K562 (cell line): ENCODE measurements around the gene TM9SF4. TPM values are rescaled to one million over a fixed set of nuclear protein-coding genes. Genes with fewer than 3 reads are reported as not detected.

Source experiments
- ATAC-seq: fragments of 200-7000 bp; cut with Tn5 transposase; 3 replicates; pipeline ENCODE4 v1.9.1; 2020; ENCODE audit warnings: moderate library complexity
- BruUV-seq: library from RNA; stranded (reverse); fragments of 400-500 nt; replicated peaks from 2 replicates; lab custom pipeline; 2021; lab: Mats Ljungman, UMichigan
- CTCF ChIA-PET: fragments of 300-600 bp; formaldehyde crosslinking; extraction: SDS; loops from one replicate; lab custom pipeline; 2021; ENCODE audit warnings: low intra/inter-chr PET ratio; lab: Yijun Ruan, JAX
- POLR2A ChIA-PET: fragments of 300-600, 350-650 bp; sonication (Branson Sonifier 250); formaldehyde crosslinking; extraction: SDS; loops from one replicate; lab custom pipeline; 2021; ENCODE audit warnings: antibody characterized with exemption, inconsistent platforms; lab: Yijun Ruan, JAX
- DNase-seq, 4 experiments: peaks; one replicate each; pipeline versions ENCODE4 v3.0.0 to v3.0.0-alpha.2; 2011 to 2018; ENCODE audit warnings: low spot score in 3 of 4, mixed read lengths in 3 of 4; ENCODE audit errors: extremely low read depth in 1 of 4
- FAIRE-seq: peaks from 2 replicates; lab custom pipeline; 2011; peaks lifted over from hg19 to GRCh38; lab: Jason Lieb, UNC
- H2AFZ ChIP-seq: 2 replicates; pipeline ENCODE4 v1.6.0; 2011; ENCODE audit warnings: low read depth, low read length, control low read depth, inconsistent platforms
- H3K27ac ChIP-seq: fragments of 200-600 bp; 3 replicates; pipeline ENCODE4 v1.8.0; 2011; ENCODE audit warnings: low read depth, mild to moderate bottlenecking, control low read depth, inconsistent platforms, low read length, moderate library complexity, mixed read lengths; ENCODE audit errors: extremely low read depth
- H3K27me3 ChIP-seq, 2 experiments: fragments of 300-600 bp in 1 of 2; 2 replicates in 1 of 2; 3 replicates in 1 of 2; pipeline versions ENCODE4 v1.6.0 to v1.8.0; 2011; ENCODE audit warnings: inconsistent platforms in 2 of 2, low read length in 2 of 2, mild to moderate bottlenecking in 1 of 2, mixed read lengths in 1 of 2, moderate library complexity in 1 of 2; ENCODE audit not compliant: control insufficient read depth in 2 of 2, insufficient read depth in 2 of 2
- H3K36me3 ChIP-seq: fragments of 300-600 bp; 3 replicates; pipeline ENCODE4 v1.8.0; 2011; ENCODE audit warnings: mild to moderate bottlenecking, low read length, inconsistent platforms; ENCODE audit not compliant: control insufficient read depth, insufficient read depth
- H3K4me1 ChIP-seq, 2 experiments: fragments of 200-600 bp in 1 of 2; replicated peaks in 1 of 2; 2 replicates in 1 of 2; 3 replicates in 1 of 2; pipeline versions ENCODE4 v1.5.1 to v1.8.0; 2011; ENCODE audit warnings: inconsistent platforms in 2 of 2, low read length in 2 of 2, mild to moderate bottlenecking in 1 of 2, mixed read lengths in 1 of 2, moderate library complexity in 1 of 2; ENCODE audit not compliant: control insufficient read depth in 2 of 2, insufficient read depth in 2 of 2
- H3K4me2 ChIP-seq: 2 replicates; pipeline ENCODE4 v1.6.1; 2011; ENCODE audit warnings: low read length, control low read depth, inconsistent platforms, mixed read lengths; ENCODE audit not compliant: insufficient read depth
- H3K4me3 ChIP-seq: fragments of 200-600 bp; sonication (generic), shearing (Covaris generic); 2 replicates; pipeline ENCODE4 v1.5.1; 2016; ENCODE audit warnings: control low read depth, inconsistent platforms
- H3K79me2 ChIP-seq: fragments of 200-600 bp; 3 replicates; pipeline ENCODE4 v1.8.0; 2011; ENCODE audit warnings: low read length, inconsistent platforms; ENCODE audit not compliant: control insufficient read depth, insufficient read depth
- H3K9ac ChIP-seq, 2 experiments: 2 replicates each; pipeline versions ENCODE4 v1.6.0 to v1.6.1; 2011; ENCODE audit warnings: low read depth in 2 of 2, low read length in 2 of 2, control low read depth in 1 of 2, inconsistent platforms in 1 of 2, mild to moderate bottlenecking in 1 of 2, mixed read lengths in 1 of 2; ENCODE audit not compliant: insufficient read depth in 1 of 2
- H3K9me1 ChIP-seq: one replicate; pipeline ENCODE4 v1.6.0; 2011; ENCODE audit warnings: inconsistent platforms, mild to moderate bottlenecking, low read length, moderate library complexity; ENCODE audit not compliant: control insufficient read depth, insufficient read depth
- H3K9me3 ChIP-seq: replicated peaks from 2 replicates; pipeline ENCODE4 v1.5.1; 2011; ENCODE audit warnings: low read depth, low read length, inconsistent platforms; ENCODE audit not compliant: control insufficient read depth, insufficient read depth
- H4K20me1 ChIP-seq: replicated peaks from 2 replicates; pipeline ENCODE4 v1.6.1; 2011; ENCODE audit warnings: low read length, inconsistent platforms, mixed read lengths; ENCODE audit not compliant: control insufficient read depth, insufficient read depth
- CEBPZ ChIP-seq: fragments of 150-350 bp; IDR thresholded peaks from 2 replicates; pipeline ENCODE4 v1.6.1; 2014; ENCODE audit warnings: low read depth, mild to moderate bottlenecking, low read length, borderline replicate concordance
- COPS2 ChIP-seq: fragments of 450-650 bp; conservative IDR thresholded peaks from 2 replicates; pipeline ENCODE4 v1.6.1; 2016; ENCODE audit warnings: mild to moderate bottlenecking, moderate library complexity
- GATAD2B ChIP-seq: fragments of 450-650 bp; IDR thresholded peaks from 2 replicates; pipeline ENCODE4 v1.6.1; 2017; ENCODE audit warnings: mild to moderate bottlenecking, borderline replicate concordance
- IRF1 ChIP-seq: sonication (generic); formaldehyde crosslinking; IDR thresholded peaks from 2 replicates; pipeline ENCODE4 v1.8.0; 2022; ENCODE audit warnings: missing genetic modification reagents, mild to moderate bottlenecking, borderline replicate concordance
- POLR2AphosphoS5 ChIP-seq: IDR thresholded peaks from 2 replicates; pipeline ENCODE4 v1.6.1; 2011; ENCODE audit warnings: mild to moderate bottlenecking, low read depth, low read length, moderate library complexity; ENCODE audit not compliant: control insufficient read depth, insufficient read depth
- SMAD3 ChIP-seq: fragments of 450-650 bp; formaldehyde crosslinking; conservative IDR thresholded peaks from 2 replicates; pipeline ENCODE4 v1.4.0; 2020; ENCODE audit warnings: mild to moderate bottlenecking
- SNAPC5 ChIP-seq: fragments of 250-450 bp; sonication (Bioruptor Pico); IDR thresholded peaks from 2 replicates; pipeline ENCODE4 v1.8.0; 2021; ENCODE audit warnings: moderate library complexity, mild to moderate bottlenecking, inconsistent platforms
- TFAM ChIP-seq: fragments of 250-450 bp; sonication (Bioruptor Pico); conservative IDR thresholded peaks from 2 replicates; pipeline ENCODE4 v1.5.0; 2021; ENCODE audit warnings: mild to moderate bottlenecking, moderate library complexity
- ZBTB1 ChIP-seq: sonication (generic); formaldehyde crosslinking; IDR thresholded peaks from 2 replicates; pipeline ENCODE4 v1.8.1; 2023; ENCODE audit warnings: missing genetic modification reagents, low read depth, mild to moderate bottlenecking, borderline replicate concordance
- ZNF224 ChIP-seq: sonication (generic); formaldehyde crosslinking; IDR thresholded peaks from 2 replicates; pipeline ENCODE4 v1.8.0; 2022; ENCODE audit warnings: mild to moderate bottlenecking, missing genetic modification reagents
- WGBS: fragments of 100-300 bp; shearing (Covaris generic); methylation state at CpG from one replicate; pipeline ENCODE4 v1.1.6; 2016; ENCODE audit warnings: low coverage, mixed read lengths; ENCODE audit not compliant: insufficient coverage; ENCODE audit errors: missing lambda C conversion rate; 5-methylcytosine and 5-hydroxymethylcytosine counted together
- in situ Hi-C: fragments of 300-500 bp; cut with MboI; formaldehyde crosslinking; loops from 4 replicates; pipeline ENCODE4 v1.15.0; 2018; ENCODE audit warnings: inconsistent platforms, mixed read lengths
- intact Hi-C: fragments of 100-400 bp; cut with micrococcal nuclease; formaldehyde crosslinking; loops from 2 replicates; pipeline ENCODE4 v1.14.2; 2022
- polyA plus RNA-seq, 8 experiments: library from polyadenylated mRNA; depleted of rRNA in 4 of 8; stranded (reverse) in 5 of 8; unstranded in 3 of 8; fragments of >200 nt; fragmentation: Nextera tagmentation in 2 of 8; fragmentation: Illumina TruSeq in 1 of 8; extraction: Ambion mirVana in 2 of 8; extraction: Trizol in 1 of 8; gene quantifications; 2 replicates each; pipeline versions ENCODE4 v1.2.1 to v1.2.3, GENCODE V29; 2011 to 2014; ENCODE audit warnings: inconsistent platforms in 1 of 8, missing spikeins in 1 of 8
- total RNA-seq, 7 experiments: library from RNA; depleted of rRNA in 6 of 7; stranded (reverse); fragments of >200 nt in 6 of 7; fragmentation: Illumina TruSeq in 2 of 7; extraction: Trizol in 2 of 7; gene quantifications; 2 replicates each; pipeline versions ENCODE4 v1.2.1 to v1.2.3, GENCODE V29; 2011 to 2021; ENCODE audit warnings: low replicate concordance in 1 of 7

Gene TM9SF4
- total and polyA plus RNA-seq, 9 of the 15 experiments (the other 6 are each of a cell fraction or from before 2014, with no cell fraction given): 14.5 to 46.3 (median 26.9) TPM

GRCh38 chr20:32188376-32189122 lies 79.0 kb downstream of the TM9SF4 start:
- TF ChIP-seq TFAM (CRISPR knock-in tag) (no peak), ZBTB1 (no peak), GATAD2B (no peak), COPS2 (no peak), SNAPC5 (CRISPR knock-in tag) (no peak)
- DNase-seq: no peak
- peaks cover 0 to 2% of the 10 kb centered on the region in 2 experiments; a peak in 1 of 5 replicates for H3K4me1 ChIP-seq
- peaks cover 5% of the 10 kb centered on the region; the same call in 1 of the 3 replicates for H3K36me3 ChIP-seq
- no TSS peak for BruUV-seq
- H3K9ac ChIP-seq: no peak overlapping the region; a peak in 1 of 4 replicates
- no peaks in the 10 kb centered on the region for H3K79me2 ChIP-seq
- H3K9me3 ChIP-seq: no peaks in the 10 kb centered on the region
- POLR2A ChIA-PET: interaction anchor here (0.6 to 1.1 kb wide), 4 partner anchors 12 to 673 kb away, joined by 3 to 4 read pairs (median 3); no protein-coding TSS in a partner anchor
- CTCF ChIA-PET: no interaction called here
- FAIRE-seq: no peak
- intact Hi-C loops (no loop called here), in situ Hi-C loops (no loop called here)
- no peaks in the 10 kb centered on the region for H3K9me1 ChIP-seq
- H3K27me3 ChIP-seq: no peaks in the 10 kb centered on the region
- no peak overlapping the region for H2AFZ ChIP-seq
- WGBS: 80% methylated on average over 17 of the region's 17 CpGs
- no peak overlapping the region for H3K27ac ChIP-seq
- no peak overlapping the region for H3K4me2 ChIP-seq
- no peaks in the 10 kb centered on the region for H4K20me1 ChIP-seq
- no peak overlapping the region for H3K4me3 ChIP-seq
- ATAC-seq: no peak

- no peaks in the 10 kb centered on the region for H3K79me2 ChIP-seq
- intact Hi-C loops (no loop called here), in situ Hi-C loops (no loop called here)
- H3K27me3 ChIP-seq: no peaks in the 10 kb centered on the region
- H3K27ac ChIP-seq: no peak overlapping the region
- H3K4me1 ChIP-seq: peaks cover 0 to 2% of the 10 kb centered on the region in 2 experiments; a peak in 1 of 5 replicates
- no peak overlapping the region for H3K9ac ChIP-seq
- H3K4me3 ChIP-seq: no peak overlapping the region
- H3K9me1 ChIP-seq: no peaks in the 10 kb centered on the region
- FAIRE-seq: no peak
- ChIA-PET POLR2A (interaction anchor here (1.0 to 1.1 kb wide), 3 partner anchors 12 to 282 kb away, joined by 3 read pairs; no protein-coding TSS in a partner anchor), CTCF (no interaction called here)
- 87% methylated on average over 9 of the region's 9 CpGs for whole genome bisulfite sequencing
- no peak overlapping the region for H3K4me2 ChIP-seq
- BruUV-seq: no TSS peak
- H3K9me3 ChIP-seq: no peaks in the 10 kb centered on the region
- DNase-seq: no peak
- ATAC-seq: no peak
- no peaks in the 10 kb centered on the region for H4K20me1 ChIP-seq
- peaks cover 7% of the 10 kb centered on the region; the same call in 1 of the 3 replicates for H3K36me3 ChIP-seq
- no peak overlapping the region for H2AFZ ChIP-seq
- no peak for TF ChIP-seq IRF1 (CRISPR knock-in tag)
- TF ChIP-seq POLR2AphosphoS5: no peak
- no peak for TF ChIP-seq ZNF224 (CRISPR knock-in tag)
- no peak for TF ChIP-seq SMAD3 (CRISPR knock-in tag)
- TF ChIP-seq CEBPZ: no peak
These were observed 79.6 kb downstream of the TM9SF4 start for GRCh38 chr20:32189123-32189410.
